Upper lobe of left lung (tissue), 4 donors: ENCODE results near the gene TPD52L1.

Source experiments
- CTCF ChIP-seq, 6 experiments: fragments of 450-650 bp in 4 of 6; fragments of 200-600 bp in 2 of 6; sonication (generic) in 2 of 6; IDR thresholded peaks; one replicate each; pipeline ENCODE4 v1.5.1; 2016 to 2019; ENCODE audit warnings: antibody characterized with exemption in 6 of 6
- EP300 ChIP-seq, 4 donors: sonication (generic); formaldehyde crosslinking; IDR thresholded peaks; one replicate each; pipeline ENCODE4 v1.5.1; 2017; ENCODE audit warnings: antibody characterized with exemption in 4 of 4, control low read depth in 2 of 4
- POLR2A ChIP-seq, 4 donors: fragments of 450-650 bp; IDR thresholded peaks; one replicate each; pipeline ENCODE4 v1.5.1; 2016 to 2017; ENCODE audit warnings: antibody characterized with exemption in 4 of 4, mild to moderate bottlenecking in 2 of 4
- POLR2AphosphoS5 ChIP-seq, 2 donors: sonication (generic); formaldehyde crosslinking; IDR thresholded peaks; one replicate each; pipeline ENCODE4 v1.5.1; 2017; ENCODE audit warnings: antibody characterized with exemption in 2 of 2

GRCh38 chr6:125245109-125245508 lies 91.5 kb downstream of the TPD52L1 start:
- TF ChIP-seq POLR2A (IDR thresholded peaks at IDR 0.05) = no peak
- TF ChIP-seq CTCF (IDR thresholded peaks at IDR 0.05) = no peak
- TF ChIP-seq POLR2AphosphoS5 (IDR thresholded peaks at IDR 0.05) = no peak
- TF ChIP-seq EP300 (IDR thresholded peaks at IDR 0.05) = no peak
